GM12864 (cell line): Measurements from ENCODE around the gene NTN5.

ENCODE experiments used
- DNase-seq: peaks from one replicate; pipeline ENCODE4 v3.0.0-alpha.2; 2011; ENCODE audit warnings: low read depth
- H3K4me3 ChIP-seq: 2 replicates; pipeline ENCODE4 v1.5.1; 2011; ENCODE audit warnings: mild to moderate bottlenecking, low read depth, low read length, control low read depth
- TF ChIP-seq, protein P1 (sequence below): IDR thresholded peaks from 2 replicates; pipeline ENCODE4 v1.5.1; 2011; ENCODE audit warnings: low read depth, mild to moderate bottlenecking, moderate library complexity, low read length, control low read depth, inconsistent platforms; ENCODE audit errors: missing control alignments

NTN5 gene

DNA sequence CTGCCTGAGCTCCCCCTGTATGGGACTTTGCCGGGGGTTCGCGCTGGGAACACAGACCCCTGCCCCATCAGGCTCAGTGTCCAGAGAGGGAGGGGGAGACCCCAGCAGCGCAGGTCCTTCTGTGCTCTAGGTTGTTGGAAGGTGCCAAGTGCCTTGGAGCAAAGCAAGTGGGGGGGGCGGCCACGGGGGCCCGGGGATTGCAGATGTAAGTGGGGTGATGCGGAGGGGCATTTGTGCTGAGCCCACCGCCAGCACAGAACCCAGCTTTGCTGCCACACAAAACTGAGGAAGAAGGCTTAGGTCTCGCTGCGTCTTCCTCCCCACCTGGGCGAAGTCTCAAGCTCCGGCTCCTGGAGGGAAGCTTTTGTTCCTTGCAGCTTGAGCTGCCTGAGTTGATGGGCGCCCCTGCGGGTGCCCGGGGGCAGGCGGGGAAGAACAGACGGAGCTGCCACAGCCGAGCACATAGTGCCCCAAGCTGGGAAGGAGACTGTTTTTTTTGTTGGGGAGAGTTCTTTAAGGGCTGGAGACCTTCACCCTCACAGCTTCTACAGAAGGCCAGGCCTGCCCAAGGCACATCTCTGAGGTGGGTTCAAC lies 1.5 kb upstream of the NTN5 start:
- TF ChIP-seq, protein P1, sequence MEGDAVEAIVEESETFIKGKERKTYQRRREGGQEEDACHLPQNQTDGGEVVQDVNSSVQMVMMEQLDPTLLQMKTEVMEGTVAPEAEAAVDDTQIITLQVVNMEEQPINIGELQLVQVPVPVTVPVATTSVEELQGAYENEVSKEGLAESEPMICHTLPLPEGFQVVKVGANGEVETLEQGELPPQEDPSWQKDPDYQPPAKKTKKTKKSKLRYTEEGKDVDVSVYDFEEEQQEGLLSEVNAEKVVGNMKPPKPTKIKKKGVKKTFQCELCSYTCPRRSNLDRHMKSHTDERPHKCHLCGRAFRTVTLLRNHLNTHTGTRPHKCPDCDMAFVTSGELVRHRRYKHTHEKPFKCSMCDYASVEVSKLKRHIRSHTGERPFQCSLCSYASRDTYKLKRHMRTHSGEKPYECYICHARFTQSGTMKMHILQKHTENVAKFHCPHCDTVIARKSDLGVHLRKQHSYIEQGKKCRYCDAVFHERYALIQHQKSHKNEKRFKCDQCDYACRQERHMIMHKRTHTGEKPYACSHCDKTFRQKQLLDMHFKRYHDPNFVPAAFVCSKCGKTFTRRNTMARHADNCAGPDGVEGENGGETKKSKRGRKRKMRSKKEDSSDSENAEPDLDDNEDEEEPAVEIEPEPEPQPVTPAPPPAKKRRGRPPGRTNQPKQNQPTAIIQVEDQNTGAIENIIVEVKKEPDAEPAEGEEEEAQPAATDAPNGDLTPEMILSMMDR, result no peak

DNA sequence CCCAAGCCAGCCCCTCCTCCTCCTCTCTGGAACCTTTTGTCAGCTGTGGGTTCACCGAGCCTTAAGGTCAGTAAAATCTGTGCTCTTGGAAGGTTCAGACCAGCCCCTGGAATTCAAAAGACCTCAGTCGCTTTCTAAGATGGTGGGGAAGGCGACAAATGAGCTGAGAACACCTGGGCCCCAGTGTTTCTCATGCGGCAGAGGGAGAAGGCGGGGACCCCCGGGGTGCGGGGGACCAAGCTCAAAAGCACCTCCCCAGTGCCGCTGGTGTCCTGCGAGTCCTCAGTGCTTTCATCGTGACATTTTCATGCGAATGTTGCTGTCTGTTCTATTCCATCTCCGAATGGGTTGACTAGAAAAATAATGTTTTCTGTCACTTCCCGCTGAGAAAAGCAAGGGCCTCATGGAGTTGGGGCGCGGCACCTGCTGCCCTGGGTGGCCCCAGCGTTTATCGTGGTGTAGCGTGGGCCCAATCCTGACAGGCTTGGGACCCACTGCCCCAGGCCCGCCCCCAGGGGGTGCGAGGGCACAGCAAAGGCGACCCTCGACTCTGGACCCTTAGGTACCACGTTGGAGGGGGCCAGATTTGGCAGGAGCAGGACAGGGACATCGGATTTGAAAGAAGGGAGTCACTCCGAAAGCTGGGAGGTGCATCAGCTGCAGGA lies 751 bp upstream of the NTN5 start:
- no peak for DNase-seq
- no peak overlapping the region for H3K4me3 ChIP-seq
- TF ChIP-seq, protein P1, result no peak

More for the DNA sequence above, 1.5 kb upstream of the NTN5 start:
- no peak overlapping the region for H3K4me3 ChIP-seq
- no peak for DNase-seq

DNA sequence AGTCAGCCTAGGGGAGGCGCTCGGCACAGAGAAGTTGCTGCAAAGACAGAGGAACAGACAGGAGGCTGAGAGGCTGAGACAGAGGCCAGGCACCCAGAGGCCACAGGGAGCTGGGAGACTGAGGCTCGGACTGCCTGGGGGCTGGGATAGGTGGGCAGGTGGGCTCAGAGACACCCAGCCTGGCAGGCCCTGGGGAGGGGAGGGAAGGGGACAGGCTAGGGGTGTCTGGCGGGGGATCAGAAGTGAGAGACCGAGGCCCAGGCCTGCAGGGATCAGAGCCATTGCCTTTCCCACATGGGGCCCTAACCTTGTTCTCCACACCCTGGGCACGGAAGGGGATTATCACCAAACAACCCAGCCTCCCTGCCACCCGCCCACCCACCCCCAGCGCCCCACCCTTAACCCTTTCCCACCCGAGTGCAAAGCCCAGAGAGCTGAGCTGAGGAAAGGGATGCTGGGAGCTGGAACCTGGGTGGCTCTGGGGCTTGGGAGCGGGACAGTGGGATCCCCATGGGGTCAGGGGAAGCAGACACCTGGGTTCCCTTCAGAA lies 1.3 kb downstream of the NTN5 start:
- no peak overlapping the region for H3K4me3 ChIP-seq
- TF ChIP-seq, protein P1, result no peak
- no peak for DNase-seq

DNA sequence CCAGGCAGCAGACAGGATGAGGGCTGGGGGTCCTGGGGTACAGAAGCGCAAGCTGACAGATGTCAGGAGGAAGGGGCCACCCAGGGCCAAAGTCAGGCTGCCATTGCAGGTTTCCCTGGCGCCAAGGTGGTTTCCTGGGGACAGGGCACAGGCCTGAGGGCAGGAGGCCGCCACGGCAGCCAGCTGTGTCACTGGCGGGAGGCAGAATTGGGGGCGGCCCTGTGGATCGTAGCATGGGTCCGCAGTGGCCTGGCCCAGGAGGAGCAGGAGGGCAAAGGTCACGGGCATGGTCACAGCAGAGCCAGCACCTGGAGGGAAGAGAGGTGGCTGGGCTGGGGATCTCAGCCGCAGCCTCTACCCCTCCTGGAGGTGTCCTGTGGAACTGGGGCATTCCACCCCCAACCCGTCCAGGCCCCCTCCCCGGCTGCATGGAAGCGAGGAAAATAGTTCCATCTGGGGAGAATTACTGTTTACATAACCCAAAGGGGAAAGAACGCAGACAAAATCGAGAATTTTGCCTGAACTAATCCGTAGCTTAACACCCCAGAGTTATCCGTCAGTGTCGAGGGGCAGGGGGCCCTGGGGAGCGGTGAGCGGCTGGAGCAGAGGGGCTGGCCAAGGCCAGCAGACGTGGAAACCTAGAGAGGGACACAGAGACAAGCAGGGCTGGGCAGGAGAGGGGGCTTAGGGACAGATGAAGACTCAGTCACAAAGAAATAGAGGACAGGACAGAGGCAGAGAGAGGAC lies 1.9 kb downstream of the NTN5 start:
- no peak for DNase-seq
- TF ChIP-seq, protein P1, result no peak

DNA sequence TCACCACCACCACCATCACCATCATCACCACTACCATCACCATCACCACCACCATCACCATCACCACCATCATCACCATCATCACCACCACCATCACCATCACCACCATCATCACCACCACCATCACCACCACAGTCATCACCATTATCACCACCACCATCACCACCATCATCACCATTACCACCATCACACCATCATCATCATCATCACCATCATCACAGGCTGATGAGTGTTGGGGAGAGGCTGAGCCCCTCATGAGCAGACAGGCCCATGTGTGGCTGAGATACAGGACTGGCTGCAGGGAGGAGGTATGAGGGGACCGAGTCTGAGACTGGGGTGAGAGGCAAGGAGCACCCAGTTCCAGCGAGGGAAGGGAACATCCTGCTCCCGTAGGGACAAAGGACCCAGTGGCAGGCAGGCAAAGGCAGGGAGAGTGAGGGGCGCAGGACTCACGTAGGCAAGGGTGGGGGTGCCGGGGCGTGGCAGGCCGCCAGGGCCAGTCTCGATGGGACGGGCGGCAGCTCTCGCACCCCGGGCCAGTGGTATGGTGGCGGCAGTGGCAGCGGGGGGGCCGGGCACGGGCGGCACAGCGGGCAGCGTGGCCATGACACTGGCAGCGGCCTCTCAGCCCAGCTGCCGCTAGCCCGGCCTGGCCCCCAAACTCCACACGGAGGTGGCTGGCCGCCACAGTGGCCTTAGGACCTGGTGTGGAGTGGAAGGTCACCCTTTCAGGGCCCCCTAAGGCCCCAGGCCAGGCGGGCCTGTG lies 2.7 kb downstream of the NTN5 start:
- TF ChIP-seq, protein P1, result no peak
- H3K4me3 ChIP-seq, result no peak overlapping the region
- DNase-seq, result no peak

More for the DNA sequence above, 1.9 kb downstream of the NTN5 start:
- H3K4me3 ChIP-seq, result no peak overlapping the region

DNA sequence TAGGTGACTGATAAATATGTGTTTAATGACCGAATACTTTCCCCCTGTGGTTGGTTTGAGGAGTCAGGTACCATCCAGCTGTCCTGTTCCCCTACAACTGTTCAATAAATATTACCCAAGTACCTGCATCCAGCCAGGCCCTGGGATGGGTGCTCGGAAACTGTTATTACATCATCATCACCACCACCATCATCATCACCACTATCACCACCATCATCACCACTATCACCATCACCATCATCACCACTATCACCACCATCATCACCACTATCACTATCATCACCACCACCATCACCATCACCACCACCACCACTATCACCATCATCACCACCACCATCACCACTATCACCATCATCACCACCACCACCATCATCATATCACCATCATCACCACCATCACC lies 4.1 kb downstream of the NTN5 start:
- H3K4me3 ChIP-seq, result no peak overlapping the region
- no peak for DNase-seq
- TF ChIP-seq, protein P1, result no peak
